Renal cortical epithelial cell (primary cell): Measurements from ENCODE around the gene CPT1A. TPM values are rescaled to one million over a fixed set of nuclear protein-coding genes. Genes with fewer than 3 reads are reported as not detected.

ENCODE experiments used
- DNase-seq: peaks from one replicate; pipeline ENCODE4 v3.0.0-alpha.2; 2011; ENCODE audit warnings: low read depth
- total RNA-seq: library from RNA; depleted of rRNA; stranded (reverse); fragments of >200 nt; gene quantifications from 2 replicates; pipeline ENCODE4 v1.2.3, GENCODE V29; 2014

Gene CPT1A
- total RNA-seq, 1 donor from 2014 or later, result 18.9 TPM

DNA sequence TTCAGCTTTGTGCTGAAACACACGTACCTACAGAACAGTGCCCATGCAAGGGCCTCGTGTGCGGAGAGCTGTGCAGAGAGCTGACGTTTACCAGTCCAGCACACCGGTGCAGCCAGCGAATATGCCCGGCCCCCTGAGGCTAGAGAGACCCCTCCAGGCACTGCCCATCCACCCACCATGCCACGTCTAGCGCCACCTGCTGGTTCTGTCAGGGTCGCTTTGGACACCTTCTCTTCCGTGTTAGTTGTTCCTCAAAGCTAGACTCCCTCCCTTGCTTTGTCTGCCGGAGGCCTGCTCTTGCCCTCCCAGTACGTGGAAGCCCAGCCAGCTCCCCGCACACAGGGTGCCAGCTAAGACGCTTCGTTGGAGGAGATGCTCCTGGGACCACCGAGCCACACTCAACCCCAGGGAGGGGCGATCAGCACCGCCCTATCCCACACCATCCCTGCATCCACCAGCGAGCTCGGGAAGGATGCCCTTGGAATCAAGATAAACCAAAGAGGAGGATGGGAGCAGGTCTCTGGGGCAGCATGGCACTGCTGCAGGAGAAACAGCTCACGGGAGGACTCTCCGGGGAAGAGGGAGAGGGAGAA, 43.4 kb downstream of the CPT1A start:
- no peak for DNase-seq

DNA sequence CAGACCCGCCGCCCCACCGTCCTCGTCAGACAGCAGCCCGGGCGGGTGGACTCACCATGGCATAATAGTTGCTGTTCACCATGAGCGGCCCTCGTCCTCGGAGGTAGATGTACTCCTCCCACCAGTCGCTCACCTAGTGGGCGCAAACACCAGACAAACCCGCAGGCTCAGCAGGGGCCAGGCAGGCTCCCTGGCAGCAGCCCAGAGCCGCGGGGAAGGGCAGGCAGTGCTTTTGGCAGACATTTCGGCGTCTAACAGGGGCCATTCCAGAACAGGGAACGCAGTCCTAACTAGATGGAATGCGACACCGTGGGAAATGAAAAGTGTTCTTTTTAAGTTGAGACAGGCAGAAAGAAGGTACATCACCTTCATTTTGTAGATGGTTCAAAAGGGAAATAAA, 44.9 kb downstream of the CPT1A start:
- no peak for DNase-seq

DNA sequence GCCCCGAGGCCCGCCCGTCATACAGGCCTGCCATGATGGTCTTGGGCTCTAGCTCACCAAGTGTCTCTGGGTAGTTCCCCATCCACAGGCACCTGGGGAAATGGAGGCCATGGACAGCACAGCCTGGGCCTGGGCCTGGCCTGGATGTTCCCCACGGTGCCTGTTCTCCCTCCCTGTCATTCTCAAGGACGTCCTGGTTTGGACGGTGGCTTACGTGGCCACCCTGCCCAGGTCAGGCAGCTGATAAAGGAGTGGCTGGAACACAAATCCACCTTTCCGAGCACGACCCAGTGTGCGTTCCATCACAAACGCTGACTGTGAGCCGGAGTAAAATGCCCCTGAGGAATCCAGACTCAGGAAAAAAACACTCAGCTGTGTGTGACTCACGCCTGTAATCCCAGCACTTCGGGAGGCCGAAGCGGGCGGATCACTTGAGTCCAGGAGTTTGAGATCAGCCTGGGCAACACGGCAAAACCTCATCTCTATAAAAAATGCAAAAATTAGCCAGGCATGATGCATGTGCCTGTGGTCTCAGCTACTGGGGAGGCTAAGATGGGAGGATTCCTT, 49.2 kb downstream of the CPT1A start:
- no peak for DNase-seq

DNA sequence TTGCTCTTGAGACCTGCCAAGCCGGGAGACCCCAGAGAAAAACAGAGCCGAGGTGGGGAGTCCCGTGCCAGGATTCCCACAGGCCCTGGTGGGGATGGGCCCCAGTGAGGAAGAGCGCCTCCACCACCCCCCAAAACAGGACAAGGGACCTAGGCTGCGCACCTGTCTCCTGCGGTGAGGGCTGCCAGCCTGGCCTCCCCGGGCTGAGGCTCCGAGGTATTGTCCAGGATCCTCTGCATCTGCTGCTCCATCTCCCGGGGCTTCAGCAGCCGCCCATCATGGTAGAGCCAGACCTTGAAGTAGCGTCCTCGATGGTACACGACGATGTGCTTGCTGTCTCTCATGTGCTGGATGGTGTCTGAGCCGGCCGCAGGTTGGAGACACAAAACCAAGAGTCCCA, 57.1 kb downstream of the CPT1A start:
- DNase-seq, result no peak

DNA sequence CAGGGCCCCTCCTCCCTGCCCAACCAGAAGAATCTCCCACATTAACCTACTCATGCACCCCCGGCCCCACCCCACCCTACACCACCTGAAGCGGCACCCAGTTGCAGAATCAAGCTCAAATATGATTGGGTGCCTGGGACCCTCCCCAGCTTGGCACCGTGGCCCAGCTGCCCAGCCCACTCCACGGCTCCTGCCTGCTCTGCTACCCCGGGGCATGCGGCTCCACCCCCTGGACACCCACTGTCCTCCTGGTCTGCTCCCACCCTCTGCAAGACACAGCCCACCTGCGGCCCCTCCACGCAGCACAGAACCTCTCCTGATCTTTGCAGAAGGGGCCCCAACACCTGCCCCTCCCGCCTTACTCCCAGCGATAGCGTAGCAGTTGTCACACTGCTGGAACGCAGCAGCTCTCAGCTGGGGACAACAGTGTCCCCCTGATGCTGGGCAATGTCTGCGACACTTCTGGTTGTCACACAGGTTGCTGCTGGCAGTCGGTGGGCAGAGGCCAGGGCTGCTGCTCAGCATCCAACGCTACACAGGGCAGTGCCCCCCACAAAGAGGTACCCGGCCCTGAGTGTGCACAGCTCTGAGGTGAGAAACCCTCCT, 58.4 kb downstream of the CPT1A start:
- no peak for DNase-seq

DNA sequence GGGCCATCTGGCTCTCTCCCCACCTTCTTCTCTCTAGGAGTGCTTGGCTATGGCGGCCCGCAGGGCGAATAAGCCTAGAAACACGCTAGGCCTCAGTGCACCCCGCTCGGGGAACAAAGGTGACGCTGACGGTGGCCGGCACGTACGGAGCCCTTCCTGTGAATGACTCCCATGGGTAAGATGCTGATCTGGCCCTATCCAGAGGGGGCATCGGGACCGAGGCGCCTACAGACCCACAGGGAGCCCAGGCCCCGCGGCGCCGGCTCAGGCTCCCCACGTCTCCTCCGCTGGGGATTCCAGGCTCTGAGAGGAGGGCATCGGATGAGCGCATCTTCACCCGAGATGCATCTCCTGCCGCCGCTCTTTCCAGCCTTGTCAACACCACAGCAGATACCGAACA, 59.0 kb downstream of the CPT1A start:
- DNase-seq, result no peak

DNA sequence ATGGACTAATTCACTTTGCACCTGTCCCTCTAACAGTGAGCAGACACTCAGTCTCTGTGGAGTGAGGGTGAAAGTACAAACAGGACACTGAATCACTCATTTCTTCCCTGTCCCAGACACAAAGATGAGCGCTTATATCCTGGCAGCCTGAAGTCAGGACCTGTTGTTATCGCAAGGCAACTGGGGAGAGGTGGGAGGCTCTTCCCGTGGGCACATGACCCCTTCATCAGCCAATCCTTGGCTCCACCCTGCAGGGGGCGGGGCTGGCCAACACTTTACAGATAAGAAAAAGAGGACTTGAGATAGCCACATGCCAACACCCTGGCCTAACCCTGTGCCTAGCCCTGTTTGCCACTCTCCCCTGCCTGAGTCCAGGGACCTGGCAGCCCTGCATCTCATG, 60.9 kb downstream of the CPT1A start:
- no peak for DNase-seq

DNA sequence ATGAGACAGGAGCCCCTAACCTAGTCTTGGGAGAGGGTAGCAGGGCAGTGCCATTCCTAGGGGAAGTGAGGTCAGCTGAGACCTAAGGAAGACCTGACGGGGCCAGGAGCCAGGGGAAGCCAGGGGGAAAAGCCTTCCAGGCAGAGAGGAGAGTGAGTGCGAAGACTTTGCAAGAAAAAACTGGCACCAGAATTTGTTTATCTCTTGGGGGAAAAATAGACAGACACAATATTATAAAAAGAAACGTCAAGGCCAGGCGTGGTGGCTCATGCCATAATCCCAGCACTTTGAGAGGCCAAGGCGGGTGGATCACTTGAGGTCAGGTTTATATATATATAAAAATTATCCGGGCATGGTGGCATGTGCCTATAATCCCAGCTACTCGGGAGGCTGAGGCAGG, 63.5 kb downstream of the CPT1A start:
- DNase-seq, result no peak

DNA sequence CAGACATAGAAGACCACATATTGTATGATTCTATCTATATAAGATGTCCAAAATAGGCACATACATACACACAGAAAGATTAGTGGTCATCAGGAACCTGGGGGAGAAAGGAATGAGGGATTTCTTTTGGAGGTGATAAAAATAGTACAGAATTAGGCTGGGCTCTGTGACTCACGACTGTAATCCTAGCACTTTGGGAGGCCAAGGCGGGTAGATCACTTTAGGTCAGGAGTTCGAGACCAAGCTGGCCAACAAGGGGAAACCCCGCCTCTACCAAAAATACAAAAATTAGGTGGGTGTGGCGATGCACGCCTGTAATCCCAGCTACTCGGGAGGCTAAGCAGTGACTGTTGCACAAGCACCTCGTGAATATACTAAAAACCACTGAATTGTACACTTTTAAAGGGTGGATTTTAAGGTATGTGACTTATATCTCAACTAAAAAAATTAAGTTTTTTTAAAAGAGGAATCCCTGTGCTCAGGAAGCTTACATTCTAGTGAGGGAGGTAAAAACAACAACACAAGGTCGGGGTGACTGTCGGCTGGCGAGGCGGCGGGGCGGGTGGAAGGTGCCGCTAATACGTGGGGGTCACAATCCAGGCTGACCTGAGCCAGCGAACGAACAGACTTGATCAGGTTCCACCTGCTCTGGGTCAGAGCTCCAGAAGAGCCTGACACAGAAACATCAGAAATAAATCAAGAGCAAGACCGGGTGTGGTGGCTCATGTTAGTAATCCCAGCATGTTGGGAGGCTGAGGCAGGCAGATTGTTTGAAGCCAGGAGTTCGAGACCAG, 65.1 kb downstream of the CPT1A start:
- no peak for DNase-seq

DNA sequence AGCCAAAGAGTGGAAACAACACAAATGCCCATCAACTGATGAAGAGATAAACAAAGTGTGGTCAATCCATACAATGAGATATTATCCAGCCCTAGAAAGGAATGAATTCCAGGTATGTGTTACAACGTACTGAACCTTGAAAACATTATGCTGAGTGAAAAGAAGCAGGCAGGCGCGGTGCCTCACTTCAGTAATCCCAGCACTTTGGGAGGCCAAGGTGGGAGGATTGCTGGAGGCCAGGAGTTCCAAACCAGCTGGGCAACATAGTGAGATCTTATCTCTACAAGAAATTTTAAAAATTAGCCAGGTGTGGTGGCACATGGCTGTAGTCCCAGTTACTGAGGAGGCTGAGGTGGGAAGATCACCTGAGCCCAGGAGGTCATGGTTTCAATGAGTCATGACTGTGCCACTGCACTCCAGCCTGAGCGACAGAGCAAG, 65.7 kb downstream of the CPT1A start:
- DNase-seq, result peak; percentile 56

DNA sequence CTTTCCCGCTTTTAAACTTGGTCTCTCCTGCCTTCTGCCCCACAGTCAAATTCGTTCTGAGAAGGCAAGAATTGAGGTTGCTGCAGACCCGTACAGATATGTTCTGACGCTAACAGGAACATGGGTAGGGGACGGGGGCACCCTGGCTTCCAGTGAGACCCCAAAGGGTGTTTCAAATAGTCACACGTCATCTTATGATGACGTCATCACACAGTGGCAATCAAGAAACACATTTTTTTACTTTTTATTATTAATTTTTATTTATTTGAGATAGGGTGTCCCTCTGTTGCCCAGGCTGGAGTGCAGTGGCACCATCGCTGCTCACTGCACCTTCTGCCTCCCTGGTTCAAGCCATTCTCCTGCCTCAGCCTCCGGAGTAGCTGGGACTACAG, 67.5 kb downstream of the CPT1A start:
- no peak for DNase-seq

DNA sequence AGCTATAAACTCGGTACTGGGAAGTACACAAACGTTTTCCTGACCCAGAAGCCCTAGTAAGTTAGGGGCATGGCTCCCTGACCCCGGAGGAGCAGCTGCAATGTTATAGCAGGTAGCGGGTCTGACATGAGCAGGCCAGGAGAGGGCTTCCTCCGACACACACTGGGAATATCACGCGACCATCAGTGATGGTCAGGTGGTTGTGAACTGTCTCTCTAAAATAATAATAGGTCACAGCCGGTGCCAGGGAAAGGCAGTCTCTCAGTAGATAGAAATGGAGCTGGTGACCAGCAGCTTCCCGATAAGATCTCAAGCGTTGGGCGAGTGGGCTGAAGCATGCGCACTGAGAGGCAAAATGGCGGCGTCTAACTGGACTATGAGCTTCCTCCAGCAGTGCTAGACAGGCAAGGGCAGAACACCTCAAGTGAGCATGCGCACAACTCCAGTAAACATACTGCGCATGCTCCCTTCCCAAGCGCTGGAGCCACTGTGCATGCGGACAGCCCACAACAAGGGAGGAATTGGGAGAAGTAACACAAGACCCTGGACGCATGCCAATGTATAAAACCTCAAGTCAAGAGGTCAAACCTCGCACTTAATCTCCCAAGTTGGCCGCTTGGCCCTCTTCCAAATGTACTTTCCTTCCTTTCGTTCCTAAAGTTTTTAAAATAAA, 68.1 kb downstream of the CPT1A start:
- DNase-seq, result no peak

DNA sequence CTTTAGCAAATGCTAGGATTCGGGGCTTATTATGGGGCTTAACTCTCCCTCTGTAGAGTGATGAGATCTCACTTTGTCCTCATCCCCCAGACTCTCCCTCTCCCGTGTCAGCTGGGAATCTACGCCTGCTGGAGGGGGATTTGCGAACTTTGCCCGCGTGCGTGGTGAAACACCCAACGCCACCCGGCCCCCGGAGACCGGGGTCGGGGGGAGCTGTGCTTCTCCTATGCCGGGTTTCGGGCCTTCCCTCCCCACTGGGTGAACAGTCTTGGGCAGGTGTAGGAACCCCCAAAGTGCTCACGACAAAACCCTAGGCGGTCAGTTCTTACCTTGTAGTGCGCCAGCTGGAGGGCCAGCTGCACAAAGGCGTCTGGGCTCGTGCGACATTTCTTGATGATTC, 68.8 kb downstream of the CPT1A start:
- DNase-seq, result no peak

DNA sequence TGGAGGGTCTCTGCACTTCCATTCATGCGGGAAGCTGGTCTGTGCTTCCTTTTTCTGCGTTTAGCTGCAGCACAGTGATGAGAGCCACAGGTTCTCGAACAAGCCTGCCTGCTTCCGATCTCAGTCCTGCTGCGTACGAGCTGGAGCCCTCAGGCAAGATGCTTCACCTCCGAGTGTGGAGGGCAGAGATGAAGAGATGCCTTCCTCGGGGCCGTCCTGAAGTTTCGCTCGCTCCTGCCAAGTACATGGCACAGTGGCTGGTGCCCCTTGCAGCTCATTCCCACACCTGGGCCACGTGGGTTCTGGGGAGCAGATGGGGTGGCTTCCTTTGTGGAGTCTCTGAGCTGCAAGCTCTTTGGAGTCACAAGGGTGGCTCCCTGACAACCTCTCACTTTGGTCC, 70.9 kb downstream of the CPT1A start:
- DNase-seq, result no peak

DNA sequence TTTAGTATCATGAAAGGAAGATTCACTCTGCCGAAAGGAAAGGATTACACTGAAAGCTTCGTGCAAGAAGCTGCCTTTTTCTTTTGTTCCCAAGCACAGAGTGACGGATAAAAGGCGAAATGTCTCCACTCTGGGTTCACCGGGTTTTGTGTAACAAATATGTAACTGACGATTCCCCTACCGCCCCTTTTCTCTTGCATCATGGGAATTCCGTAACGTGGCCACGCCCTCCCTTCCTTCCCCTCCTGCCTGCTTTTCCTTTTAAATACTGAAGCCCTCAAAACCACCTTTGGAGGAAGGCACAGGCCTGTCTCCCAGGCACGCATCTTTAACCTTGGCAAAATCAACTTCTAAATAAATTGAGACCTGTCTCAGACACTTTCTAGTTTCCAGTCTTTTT, 74.0 kb downstream of the CPT1A start:
- DNase-seq, result no peak

DNA sequence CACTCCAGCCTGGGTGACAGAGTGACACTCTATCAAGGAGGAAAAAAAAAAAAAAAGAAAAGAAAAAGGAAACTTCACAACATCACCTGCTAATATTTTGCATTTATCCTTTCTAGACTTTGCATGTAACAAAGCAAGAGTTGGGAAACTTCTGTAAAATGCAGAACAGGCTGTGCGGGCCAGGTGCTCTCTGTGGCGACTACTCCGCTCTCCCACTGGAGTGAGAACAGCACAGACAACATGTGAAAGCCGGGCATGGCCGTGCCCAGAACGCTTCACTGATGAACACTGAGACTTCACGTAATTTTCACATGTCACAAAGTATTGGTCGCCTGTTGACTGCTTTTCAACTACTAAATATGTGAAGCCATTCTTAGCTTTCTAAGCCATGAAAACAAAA, 74.9 kb downstream of the CPT1A start:
- DNase-seq, result no peak

DNA sequence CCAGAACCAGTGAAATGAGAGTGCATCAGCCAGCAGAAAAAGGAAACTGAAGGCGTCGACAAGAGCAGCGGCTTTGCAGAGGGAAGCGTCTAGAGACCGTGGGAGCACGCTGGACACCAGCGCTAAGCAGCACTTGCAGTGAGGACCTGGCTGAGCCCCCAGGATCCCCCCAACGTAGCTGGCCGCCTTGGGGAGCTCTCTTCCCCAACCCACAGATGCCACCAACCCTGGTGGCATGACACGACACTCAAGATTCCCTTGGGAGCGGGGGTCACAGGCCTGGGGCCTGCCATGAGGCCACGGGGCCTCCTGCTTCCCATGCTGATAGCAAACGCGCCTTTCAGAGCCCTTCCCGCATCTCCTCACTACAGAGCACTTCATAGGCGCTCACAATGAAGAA, 77.0 kb downstream of the CPT1A start:
- no peak for DNase-seq

DNA sequence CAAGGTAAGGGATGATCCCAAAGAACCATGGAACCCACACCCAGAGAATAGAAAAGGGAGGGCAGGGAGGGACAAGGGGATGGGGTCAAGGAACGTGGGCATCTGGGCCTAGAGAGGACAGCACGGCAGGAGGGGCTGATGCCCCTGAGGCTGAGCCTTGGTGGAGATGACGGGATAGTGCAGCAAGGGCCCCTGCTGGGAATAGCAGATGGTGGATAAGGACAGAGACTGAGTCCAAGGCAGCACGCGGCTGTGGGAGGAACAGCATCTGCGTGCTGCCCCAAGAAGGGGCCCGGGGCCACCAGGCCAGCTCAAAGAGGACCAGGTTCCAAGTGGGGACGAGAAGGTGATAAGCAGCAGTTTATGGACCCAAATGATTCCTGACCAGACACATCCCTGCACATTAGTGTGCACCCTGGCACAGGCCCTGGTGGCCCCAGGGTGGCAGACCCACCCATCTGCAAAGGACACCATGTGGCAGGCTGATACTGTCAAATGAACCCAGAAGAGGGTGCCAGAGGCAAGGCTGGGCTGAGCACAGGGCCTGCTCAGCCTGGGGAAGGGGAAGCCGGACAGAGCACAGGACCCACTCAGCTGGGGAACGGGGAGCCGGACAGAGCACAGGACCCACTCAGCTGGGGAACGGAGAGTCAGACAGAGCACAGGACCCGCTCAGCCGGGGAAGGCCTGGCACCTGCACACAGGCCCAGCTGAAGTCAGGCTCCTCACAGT, 77.6 kb downstream of the CPT1A start:
- DNase-seq, result no peak

DNA sequence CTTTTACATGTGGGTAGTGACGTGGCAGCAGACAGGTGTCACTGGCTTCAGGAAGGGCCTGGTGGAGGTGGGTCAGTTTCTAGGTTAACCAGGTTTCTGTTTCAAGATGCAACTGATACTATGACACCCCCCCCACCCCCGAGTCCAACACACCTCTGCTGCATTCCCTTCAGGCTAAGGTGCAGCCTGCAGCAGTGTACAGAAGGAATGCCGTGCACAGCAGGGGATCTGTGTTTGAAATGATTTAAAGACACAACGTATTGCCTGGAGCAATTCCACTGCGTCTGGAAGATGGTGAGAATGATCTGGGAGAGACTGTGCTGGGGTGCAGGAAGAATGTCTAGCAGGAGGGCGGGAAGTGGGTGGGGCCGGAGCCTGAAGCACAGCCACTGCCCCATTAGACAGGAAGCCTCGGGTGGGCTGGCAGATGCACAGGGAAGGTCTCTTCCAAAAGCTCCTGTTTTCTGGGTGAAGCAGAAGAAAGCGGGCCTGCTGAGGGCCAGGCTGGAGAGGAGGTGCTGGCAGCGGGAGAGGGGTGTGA, 78.5 kb downstream of the CPT1A start:
- DNase-seq, result peak; percentile 49

DNA sequence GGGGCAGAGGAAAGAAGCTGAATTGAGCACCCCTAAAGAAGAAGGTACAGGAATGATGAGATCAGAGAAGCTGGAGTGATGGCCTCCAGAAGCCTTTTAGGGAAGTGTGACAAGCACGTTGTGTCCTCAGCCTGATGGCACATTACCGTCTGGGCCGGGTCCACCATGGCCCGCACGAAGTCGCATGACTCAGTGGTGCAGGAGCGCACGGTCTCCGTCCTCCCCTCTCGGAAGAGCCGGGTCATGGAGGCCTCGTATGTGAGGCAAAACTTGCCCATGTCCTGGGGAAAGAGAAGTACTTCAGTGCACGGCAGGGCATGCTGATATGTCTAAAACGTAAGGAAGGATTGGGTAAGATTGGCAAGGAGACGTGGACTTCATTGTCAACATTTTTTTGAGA, 79.2 kb downstream of the CPT1A start:
- no peak for DNase-seq

DNA sequence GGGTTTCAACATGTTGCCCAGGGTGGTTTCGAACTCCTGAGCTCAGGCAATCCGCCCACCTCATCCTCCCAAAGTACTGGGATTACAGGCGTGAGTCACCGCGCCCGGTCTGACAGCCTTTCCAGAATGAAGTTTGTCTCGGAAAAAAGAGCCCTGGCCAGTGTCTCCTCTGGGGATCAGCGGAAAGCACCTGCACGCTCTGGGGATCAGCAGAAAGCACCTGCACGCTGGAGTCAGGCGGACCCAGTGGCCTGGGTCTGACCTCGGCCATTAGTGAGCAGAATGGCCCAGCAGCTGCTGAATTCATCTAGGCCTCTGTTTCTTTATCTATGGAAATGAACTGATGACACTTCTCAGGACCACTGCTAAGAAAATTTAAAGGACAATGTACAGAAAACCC, 79.9 kb downstream of the CPT1A start:
- no peak for DNase-seq

DNA sequence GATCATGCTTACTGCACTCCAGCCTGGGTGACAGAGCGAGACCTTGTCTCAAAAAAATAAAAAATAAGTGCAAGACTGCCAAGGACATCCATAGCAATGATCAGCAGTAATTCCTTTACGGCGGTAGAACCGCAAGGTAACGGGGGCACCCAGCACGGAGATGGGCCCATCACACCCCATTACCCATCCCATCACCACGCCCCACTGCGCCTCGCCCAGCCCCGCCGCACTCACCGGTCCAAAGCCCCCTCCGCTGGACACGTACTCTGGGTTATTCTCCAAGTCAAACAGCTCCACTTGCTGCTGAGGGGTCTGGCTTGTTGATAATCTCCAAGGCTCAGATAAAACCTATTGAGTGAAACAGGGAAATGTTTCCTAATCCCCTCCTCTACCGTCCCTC, 81.7 kb downstream of the CPT1A start:
- no peak for DNase-seq
